Brain microvascular endothelial cell (primary cell): Measurements from ENCODE around the gene GIGYF1.
"Not testable (repeated sequence)": the region's sequence is repeated elsewhere in the genome, so short reads cannot be mapped to it uniquely, and the experiment has no call there.

Experiments used
- DNase-seq: peaks from one replicate; pipeline ENCODE4 v3.0.0-alpha.2; 2020
- H3K27ac ChIP-seq: fragments of 250-450 bp; sonication (Bioruptor Pico); 2 replicates; pipeline ENCODE4 v1.5.1; 2020; ENCODE audit warnings: mild to moderate bottlenecking, moderate library complexity
- H3K27me3 ChIP-seq: fragments of 250-450 bp; sonication (Bioruptor Pico); replicated peaks from 2 replicates; pipeline ENCODE4 v1.5.1; 2020; ENCODE audit warnings: mild to moderate bottlenecking
- H3K36me3 ChIP-seq: fragments of 250-450 bp; sonication (Bioruptor Pico); replicated peaks from 2 replicates; pipeline ENCODE4 v1.5.1; 2020; ENCODE audit warnings: mild to moderate bottlenecking
- H3K4me3 ChIP-seq: 2 replicates; pipeline ENCODE4 v1.5.1; 2011; ENCODE audit warnings: low read depth, mild to moderate bottlenecking, control low read depth, low read length, moderate library complexity
- in situ Hi-C: cut with HindIII; loops from 2 replicates; pipeline ENCODE4 v1.10.0; 2017; ENCODE audit warnings: low sequenced_read_pairs, low pct_ligation_motif_present
- TF ChIP-seq, protein P1 (sequence below): IDR thresholded peaks from 2 replicates; pipeline ENCODE4 v1.5.1; 2011; ENCODE audit warnings: low read depth, mild to moderate bottlenecking, moderate library complexity, low read length, control low read depth, inconsistent platforms; ENCODE audit errors: missing control alignments

GIGYF1 gene

DNA sequence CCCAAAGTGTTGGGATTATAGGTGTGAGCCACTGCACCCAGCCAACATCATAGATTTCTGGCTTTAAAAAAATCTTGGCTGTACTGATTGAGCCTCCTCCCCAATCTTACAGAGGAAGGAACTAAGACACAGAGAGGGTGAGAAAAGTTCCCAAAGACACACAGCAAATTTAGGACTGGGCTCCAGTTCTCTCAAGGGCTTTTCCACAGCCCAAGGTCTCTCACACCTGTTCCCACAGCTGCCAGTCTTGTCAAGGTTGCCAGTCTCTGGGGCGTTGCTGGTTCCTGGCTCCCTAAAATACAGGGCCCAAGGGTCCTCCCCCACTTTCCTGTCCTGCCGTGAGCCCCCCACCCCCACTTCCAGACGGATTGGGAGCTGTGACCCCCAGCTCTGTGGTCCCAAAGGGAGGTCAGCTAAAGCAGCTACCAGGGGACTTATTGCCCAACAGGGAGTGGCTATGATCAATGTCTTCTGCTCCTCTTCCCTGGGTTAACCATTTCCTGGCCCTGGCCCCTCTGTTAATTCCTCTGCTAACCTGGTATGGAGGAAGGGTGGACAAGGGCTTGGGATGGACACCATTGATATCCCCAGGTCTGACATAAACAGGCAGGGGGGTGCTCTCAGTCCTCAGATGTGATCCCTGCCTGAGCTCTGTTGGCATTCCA lies 36.2 kb upstream of the GIGYF1 start:
- in situ Hi-C loops: no loop called here
- no peak for DNase-seq

DNA sequence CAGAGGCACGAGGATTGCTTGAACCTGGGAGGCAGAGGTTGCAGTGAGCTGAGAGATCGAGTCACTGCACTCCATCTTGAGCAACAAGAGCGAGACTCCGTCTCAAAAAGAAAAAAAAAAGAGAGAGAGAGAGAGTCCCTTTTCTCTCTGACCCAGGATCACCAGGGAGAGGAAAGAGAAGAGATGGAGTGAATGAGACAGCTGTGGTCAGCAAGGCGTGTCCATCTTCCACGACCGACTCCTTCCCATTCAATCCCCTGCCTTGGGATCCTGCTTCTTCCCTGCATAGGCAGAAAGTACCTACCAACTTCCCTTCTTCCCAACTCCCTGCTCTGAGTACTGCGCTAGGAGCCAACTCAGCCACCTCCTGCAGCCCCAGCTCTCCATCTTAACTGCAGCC lies 34.1 kb upstream of the GIGYF1 start:
- no peak overlapping the region for H3K27ac ChIP-seq
- in situ Hi-C loops: no loop called here
- H3K27me3 ChIP-seq: peaks cover 2% of the 10 kb centered on the region
- no peak for DNase-seq
- H3K36me3 ChIP-seq: no peaks in the 10 kb centered on the region
- H3K4me3 ChIP-seq: no peak overlapping the region
- TF ChIP-seq, protein P1, sequence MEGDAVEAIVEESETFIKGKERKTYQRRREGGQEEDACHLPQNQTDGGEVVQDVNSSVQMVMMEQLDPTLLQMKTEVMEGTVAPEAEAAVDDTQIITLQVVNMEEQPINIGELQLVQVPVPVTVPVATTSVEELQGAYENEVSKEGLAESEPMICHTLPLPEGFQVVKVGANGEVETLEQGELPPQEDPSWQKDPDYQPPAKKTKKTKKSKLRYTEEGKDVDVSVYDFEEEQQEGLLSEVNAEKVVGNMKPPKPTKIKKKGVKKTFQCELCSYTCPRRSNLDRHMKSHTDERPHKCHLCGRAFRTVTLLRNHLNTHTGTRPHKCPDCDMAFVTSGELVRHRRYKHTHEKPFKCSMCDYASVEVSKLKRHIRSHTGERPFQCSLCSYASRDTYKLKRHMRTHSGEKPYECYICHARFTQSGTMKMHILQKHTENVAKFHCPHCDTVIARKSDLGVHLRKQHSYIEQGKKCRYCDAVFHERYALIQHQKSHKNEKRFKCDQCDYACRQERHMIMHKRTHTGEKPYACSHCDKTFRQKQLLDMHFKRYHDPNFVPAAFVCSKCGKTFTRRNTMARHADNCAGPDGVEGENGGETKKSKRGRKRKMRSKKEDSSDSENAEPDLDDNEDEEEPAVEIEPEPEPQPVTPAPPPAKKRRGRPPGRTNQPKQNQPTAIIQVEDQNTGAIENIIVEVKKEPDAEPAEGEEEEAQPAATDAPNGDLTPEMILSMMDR: no peak

More for the DNA sequence above, 36.2 kb upstream of the GIGYF1 start:
- no peak overlapping the region for H3K27ac ChIP-seq
- H3K4me3 ChIP-seq: no peak overlapping the region
- no peaks in the 10 kb centered on the region for H3K27me3 ChIP-seq
- TF ChIP-seq, protein P1: no peak
- H3K36me3 ChIP-seq: no peaks in the 10 kb centered on the region

- in situ Hi-C loops: no loop called here
- Histone ChIP-seq H3K4me3 (no peak overlapping the region), H3K27ac (no peak overlapping the region), H3K27me3 (peaks cover 5% of the 10 kb centered on the region), H3K36me3 (no peaks in the 10 kb centered on the region)
- TF ChIP-seq, protein P1: no peak
- peak; percentile 26 for DNase-seq
Observed at GRCh38 chr7:100726996-100727761, 33.1 kb upstream of the GIGYF1 start.

DNA sequence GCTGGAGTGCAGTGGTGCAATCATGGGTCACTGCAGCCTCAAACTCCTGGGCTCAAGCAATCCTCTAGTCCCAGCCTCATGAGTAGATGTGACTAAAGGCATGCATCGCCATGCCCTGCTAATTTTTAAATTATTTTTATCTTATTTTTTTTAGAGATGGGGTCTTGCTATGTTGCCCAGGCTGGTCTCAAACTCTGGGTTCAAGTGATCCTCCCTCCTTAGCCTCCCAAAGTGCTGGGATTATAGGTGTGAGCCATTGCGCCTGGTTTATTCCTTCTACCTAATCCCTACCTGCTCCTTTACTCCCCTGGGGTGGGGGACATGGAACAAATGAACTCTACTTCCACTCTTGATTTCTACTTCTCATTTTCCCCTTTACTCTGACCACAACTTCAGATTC lies 30.3 kb upstream of the GIGYF1 start:
- peaks cover 25% of the 10 kb centered on the region for H3K27me3 ChIP-seq
- H3K36me3 ChIP-seq, H3K4me3 ChIP-seq, DNase-seq, H3K27ac ChIP-seq: not testable (repeated sequence)
- in situ Hi-C loops: loop anchor here (25.0 kb wide), 1 partner anchor 113 kb away; the partner anchor contains the start of gene EPHB4

DNA sequence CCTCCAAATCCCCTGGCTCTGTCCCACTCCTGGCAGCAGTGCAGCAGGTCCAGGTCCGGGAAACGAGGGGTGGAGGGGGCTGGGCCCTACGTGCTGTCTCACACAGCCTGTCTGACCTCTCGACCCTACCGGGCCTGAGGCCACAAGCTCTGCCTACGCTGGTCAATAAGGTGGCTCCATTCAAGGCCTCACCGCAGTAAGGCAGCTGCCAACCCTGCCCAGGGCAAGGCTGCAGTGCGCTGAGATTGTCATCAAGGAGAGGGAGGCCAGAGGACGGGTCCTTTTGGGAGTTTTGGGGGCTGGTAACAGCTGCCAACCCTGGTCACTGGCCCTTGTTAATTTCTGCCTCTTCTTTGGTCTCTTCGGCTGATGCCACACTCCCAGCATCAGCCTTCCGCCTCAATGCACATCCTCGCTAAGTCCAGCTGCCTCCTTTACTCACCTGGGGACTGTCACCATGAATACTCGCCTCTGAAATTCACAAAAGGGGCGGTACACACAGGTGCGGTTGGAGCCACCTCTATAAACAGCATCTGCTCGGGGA lies 29.8 kb upstream of the GIGYF1 start:
- in situ Hi-C loops: loop anchor here (25.0 kb wide), 1 partner anchor 113 kb away; the partner anchor contains the start of gene EPHB4
- DNase-seq: no peak
- Histone ChIP-seq H3K27ac (no peak overlapping the region), H3K4me3 (no peak overlapping the region), H3K36me3 (no peaks in the 10 kb centered on the region), H3K27me3 (peaks cover 25% of the 10 kb centered on the region)
- TF ChIP-seq, protein P1: no peak
